Upper lobe of left lung (tissue), 6 donors: ENCODE data around the gene SDE2. TPM values are rescaled to one million over a fixed set of nuclear protein-coding genes. Genes with fewer than 3 reads are reported as not detected.
A peak's percentile ranks its signal among the peaks of the same experiment; 100 is the strongest.
"Not testable (repeated sequence)": the region's sequence is repeated elsewhere in the genome, so short reads cannot be mapped to it uniquely, and the experiment has no call there.

Experiments
- ATAC-seq, 2 donors: fragments of 200-7000 bp; cut with Tn5 transposase; one replicate each; pipeline ENCODE4 v1.9.1; 2022; ENCODE audit warnings: mild to moderate bottlenecking in 2 of 2, moderate library complexity in 2 of 2; ENCODE audit not compliant: low FRiP score in 2 of 2
- DNase-seq, 2 donors: peaks; one replicate each; pipeline ENCODE4 v3.0.0-alpha.2; 2019 to 2020
- H3K27ac ChIP-seq, 4 donors: fragments of 200-600 bp; sonication (generic); one replicate each; pipeline ENCODE4 v1.5.1; 2016 to 2019
- H3K27me3 ChIP-seq, 4 donors: fragments of 200-600 bp; sonication (generic); one replicate each; pipeline ENCODE4 v1.5.1; 2017 to 2019
- H3K36me3 ChIP-seq, 4 donors: fragments of 200-600 bp; sonication (generic); one replicate each; pipeline ENCODE4 v1.5.1; 2016 to 2019
- H3K4me1 ChIP-seq, 4 donors: fragments of 200-600 bp; sonication (generic); one replicate each; pipeline ENCODE4 v1.5.1; 2018 to 2019
- H3K4me3 ChIP-seq, 4 donors: fragments of 200-600 bp; sonication (generic); one replicate each; pipeline ENCODE4 v1.5.1; 2017 to 2019; ENCODE audit warnings: mild to moderate bottlenecking in 2 of 4, moderate library complexity in 1 of 4
- H3K9me3 ChIP-seq, 4 donors: fragments of 200-600 bp; sonication (generic); one replicate each; pipeline ENCODE4 v1.5.1; 2018 to 2019
- CTCF ChIP-seq, 6 experiments: fragments of 450-650 bp in 4 of 6; fragments of 200-600 bp in 2 of 6; sonication (generic) in 2 of 6; IDR thresholded peaks; one replicate each; pipeline ENCODE4 v1.5.1; 2016 to 2019; ENCODE audit warnings: antibody characterized with exemption in 6 of 6
- EP300 ChIP-seq, 4 donors: sonication (generic); formaldehyde crosslinking; IDR thresholded peaks; one replicate each; pipeline ENCODE4 v1.5.1; 2017; ENCODE audit warnings: antibody characterized with exemption in 4 of 4, control low read depth in 2 of 4
- POLR2A ChIP-seq, 4 donors: fragments of 450-650 bp; IDR thresholded peaks; one replicate each; pipeline ENCODE4 v1.5.1; 2016 to 2017; ENCODE audit warnings: antibody characterized with exemption in 4 of 4, mild to moderate bottlenecking in 2 of 4
- POLR2AphosphoS5 ChIP-seq, 2 donors: sonication (generic); formaldehyde crosslinking; IDR thresholded peaks; one replicate each; pipeline ENCODE4 v1.5.1; 2017; ENCODE audit warnings: antibody characterized with exemption in 2 of 2
- WGBS, 2 donors: methylation state at CpG; one replicate each; pipeline ENCODE4 v1.1.5; 2017 to 2018; 5-methylcytosine and 5-hydroxymethylcytosine counted together
- total RNA-seq, 6 donors: library from RNA; depleted of rRNA in 4 of 6; stranded (reverse); fragments of >200 nt in 4 of 6; gene quantifications; one replicate each; pipeline versions ENCODE4 v1.1.0 to v1.2.1, GENCODE V29; 2016 to 2021
- donor health status: DM: no; HTN: no; CAD: no; lungs with moderate emphysema.
- donor health status: DM: no; HTN: yes; CAD: no; lungs with severe emphysema.

SDE2 gene
- total RNA-seq, 6 donors from 2014 or later, result 12.1 to 27.8 (median 18.3) TPM

GRCh38 chr1:225941942-225942222, 57.3 kb downstream of the SDE2 start:
- no peak for TF ChIP-seq POLR2AphosphoS5 (IDR thresholded peaks at IDR 0.05)
- no peak for TF ChIP-seq CTCF (IDR thresholded peaks at IDR 0.05)
- no peak for TF ChIP-seq EP300 (IDR thresholded peaks at IDR 0.05)
- no peak for TF ChIP-seq POLR2A (IDR thresholded peaks at IDR 0.05)
- Histone ChIP-seq H3K27me3 (no peaks in the 10 kb centered on the region), H3K27ac (peak overlapping the region in 1 of 4 donors; percentile 46), H3K4me1 (peaks cover 13 to 24% (median 21%) of the 10 kb centered on the region in 4 donors), H3K9me3 (no peaks in the 10 kb centered on the region), H3K36me3 (no peaks in the 10 kb centered on the region), H3K4me3 (no peak overlapping the region)
- ATAC-seq (no peak), DNase-seq (no peak)
- WGBS, 2 donors, result 33 to 57% methylated on average over 1 of the region's 1 CpG

GRCh38 chr1:225941187-225941941, 57.8 kb downstream of the SDE2 start, which contains the start of gene LEFTY2:
Gene LEFTY2, minus strand, starts transcription at chr1:225941220. Its CDS starts 80 bp downstream, at chr1:225941140.
- WGBS, 2 donors, result 53 to 68% methylated on average over 4 to 6 of the region's 6 CpGs
- ATAC-seq (peak; percentile 3 to 11), DNase-seq (no peak)
- Histone ChIP-seq H3K27ac (peak within 1 kb of the TSS in 3 of 4 donors; percentile 46 to 73 (median 72)), H3K27me3 (no peaks in the 10 kb centered on the region), H3K36me3 (no peaks in the 10 kb centered on the region), H3K4me3 (no peak within 1 kb of the TSS), H3K4me1 (peaks cover 13 to 24% (median 21%) of the 10 kb centered on the region in 4 donors), H3K9me3 (no peaks in the 10 kb centered on the region)
- TF ChIP-seq CTCF (IDR thresholded peaks at IDR 0.05) (no peak), EP300 (IDR thresholded peaks at IDR 0.05) (no peak), POLR2AphosphoS5 (IDR thresholded peaks at IDR 0.05) (no peak), POLR2A (IDR thresholded peaks at IDR 0.05) (no peak)

GRCh38 chr1:225940385-225941151, 58.6 kb downstream of the SDE2 start:
- peak in 1 of 2 donors; percentile 79 for DNase-seq
- no peak for TF ChIP-seq EP300 (IDR thresholded peaks at IDR 0.05)
- 77 to 88% methylated on average over 8 to 15 of the region's 25 CpGs for WGBS, 2 donors
- Histone ChIP-seq H3K27me3 (no peaks in the 10 kb centered on the region), H3K4me1 (peaks cover 13 to 24% (median 21%) of the 10 kb centered on the region in 4 donors), H3K36me3 (no peaks in the 10 kb centered on the region), H3K27ac (peak overlapping the region in 3 of 4 donors; percentile 46 to 73 (median 72)), H3K4me3 (no peak overlapping the region), H3K9me3 (no peaks in the 10 kb centered on the region)
- peak in 1 of 2 donors; percentile 12 for ATAC-seq

GRCh38 chr1:225939939-225940310, 59.2 kb downstream of the SDE2 start:
- H3K9me3 ChIP-seq, H3K27me3 ChIP-seq, H3K4me3 ChIP-seq, ATAC-seq, H3K27ac ChIP-seq, DNase-seq, H3K36me3 ChIP-seq: not testable (repeated sequence)
- 74% methylated on average over 7 of the region's 8 CpGs; no CpG with 5 or more reads in 1 of the 2 donors for WGBS, 2 donors
- peaks cover 13 to 24% (median 21%) of the 10 kb centered on the region in 4 donors for H3K4me1 ChIP-seq

- H3K4me3 ChIP-seq, result peak overlapping the region in 1 of 4 donors; percentile 13
- WGBS, 2 donors, result 71 to 93% methylated on average over 7 to 35 of the region's 69 CpGs
Observed at GRCh38 chr1:225939097-225939938, 59.8 kb downstream of the SDE2 start.

More at GRCh38 chr1:225939097-225939938, 59.8 kb downstream of the SDE2 start:
- not testable (repeated sequence) for H3K36me3 ChIP-seq, H3K27me3 ChIP-seq, H3K9me3 ChIP-seq, H3K27ac ChIP-seq
- peak in 1 of 2 donors; percentile 87 for DNase-seq
- peak in 1 of 2 donors; percentile 25 for ATAC-seq
- peaks cover 13 to 22% (median 20%) of the 10 kb centered on the region in 4 donors for H3K4me1 ChIP-seq
